K562 (cell line): ENCODE data around the gene ADK. TPM values are rescaled to one million over a fixed set of nuclear protein-coding genes. Genes with fewer than 3 reads are reported as not detected.
A peak's percentile ranks its signal among the peaks of the same experiment; 100 is the strongest.

ENCODE experiments used
- CBX2 ChIP-seq: fragments of 200-600 bp; sonication (generic); IDR thresholded peaks from one replicate; pipeline ENCODE4 v1.6.1; 2012; ENCODE audit warnings: mild to moderate bottlenecking, low read length, inconsistent platforms; ENCODE audit not compliant: insufficient read depth, poor library complexity, severe bottlenecking
- CHD1 ChIP-seq: fragments of 200-600 bp; sonication (generic); IDR thresholded peaks from one replicate; pipeline ENCODE4 v1.6.1; 2012; ENCODE audit warnings: mild to moderate bottlenecking, moderate library complexity, low read length, inconsistent platforms
- CREB1 ChIP-seq, 2 experiments: sonication (generic) in 1 of 2; formaldehyde crosslinking in 1 of 2; IDR thresholded peaks; 2 replicates each; pipeline versions ENCODE4 v1.6.1 to v1.8.0; 2012 to 2022; ENCODE audit warnings: inconsistent platforms in 1 of 2, mild to moderate bottlenecking in 1 of 2, missing genetic modification reagents in 1 of 2, moderate library complexity in 1 of 2
- CREM ChIP-seq: IDR thresholded peaks from 2 replicates; pipeline ENCODE4 v1.6.1; 2014; ENCODE audit warnings: antibody characterized with exemption, low read depth
- ETV1 ChIP-seq: fragments of 450-650 bp; conservative IDR thresholded peaks from 2 replicates; pipeline ENCODE4 v1.6.1; 2016; ENCODE audit warnings: missing genetic modification characterization, control low read depth, low read depth, missing compliant biosample characterization
- FOXO4 ChIP-seq: fragments of 450-650 bp; formaldehyde crosslinking; IDR thresholded peaks from 2 replicates; pipeline ENCODE4 v1.4.0; 2020; ENCODE audit warnings: mild to moderate bottlenecking, moderate library complexity
- HIVEP1 ChIP-seq: fragments of 250-450 bp; sonication (Bioruptor Pico); IDR thresholded peaks from 2 replicates; pipeline ENCODE4 v1.4.0; 2020; ENCODE audit warnings: mild to moderate bottlenecking
- IRF2 ChIP-seq: sonication (generic); formaldehyde crosslinking; IDR thresholded peaks from 2 replicates; pipeline ENCODE4 v1.8.1; 2022; ENCODE audit warnings: mild to moderate bottlenecking, missing genetic modification reagents
- KLF10 ChIP-seq: fragments of 250-450 bp; sonication (Bioruptor Pico); IDR thresholded peaks from 2 replicates; pipeline ENCODE4 v1.6.1; 2021; ENCODE audit warnings: matching md5 sums
- MAFF ChIP-seq: IDR thresholded peaks from 2 replicates; pipeline ENCODE4 v1.6.1; 2012; ENCODE audit warnings: low read length, improper control_type of control experiment
- MIER1 ChIP-seq: fragments of 450-650 bp; IDR thresholded peaks from 2 replicates; pipeline ENCODE4 v1.6.1; 2016; ENCODE audit warnings: antibody characterized with exemption, mild to moderate bottlenecking, low read depth
- NEUROD1 ChIP-seq: fragments of 150-350 bp; IDR thresholded peaks from 2 replicates; pipeline ENCODE4 v1.6.1; 2014; ENCODE audit warnings: borderline replicate concordance, low read length, low read depth; ENCODE audit not compliant: partially characterized antibody
- SRF ChIP-seq, 2 experiments: fragments of 250-450, 450-650 bp in 1 of 2; sonication (Bioruptor Pico) in 1 of 2; sonication (generic) in 1 of 2; formaldehyde crosslinking; IDR thresholded peaks; 2 replicates each; pipeline versions ENCODE4 v1.5.0 to v1.5.1; 2020 to 2022; ENCODE audit warnings: mild to moderate bottlenecking in 1 of 2, missing genetic modification reagents in 1 of 2
- STAT5A ChIP-seq: IDR thresholded peaks from 2 replicates; pipeline ENCODE4 v1.6.1; 2012; ENCODE audit warnings: low read length, inconsistent platforms, borderline replicate concordance
- ZBTB8A ChIP-seq: fragments of 450-650 bp; IDR thresholded peaks from 2 replicates; pipeline ENCODE4 v1.6.1; 2018; ENCODE audit warnings: mild to moderate bottlenecking, moderate library complexity; ENCODE audit not compliant: partially characterized antibody
- ZNF174 ChIP-seq: fragments of 250-450 bp; sonication (Bioruptor Pico); IDR thresholded peaks from 2 replicates; pipeline ENCODE4 v1.4.0; 2020; ENCODE audit warnings: mild to moderate bottlenecking
- polyA plus RNA-seq, 8 experiments: library from polyadenylated mRNA; depleted of rRNA in 4 of 8; stranded (reverse) in 5 of 8; unstranded in 3 of 8; fragments of >200 nt; fragmentation: Nextera tagmentation in 2 of 8; fragmentation: Illumina TruSeq in 1 of 8; extraction: Ambion mirVana in 2 of 8; extraction: Trizol in 1 of 8; gene quantifications; 2 replicates each; pipeline versions ENCODE4 v1.2.1 to v1.2.3, GENCODE V29; 2011 to 2014; ENCODE audit warnings: inconsistent platforms in 1 of 8, missing spikeins in 1 of 8
- total RNA-seq, 7 experiments: library from RNA; depleted of rRNA in 6 of 7; stranded (reverse); fragments of >200 nt in 6 of 7; fragmentation: Illumina TruSeq in 2 of 7; extraction: Trizol in 2 of 7; gene quantifications; 2 replicates each; pipeline versions ENCODE4 v1.2.1 to v1.2.3, GENCODE V29; 2011 to 2021; ENCODE audit warnings: low replicate concordance in 1 of 7
- TF ChIP-seq, protein P1 (sequence below): fragments of 450-650 bp; IDR thresholded peaks from 2 replicates; pipeline ENCODE4 v1.7.1; 2018; ENCODE audit warnings: mild to moderate bottlenecking, low read depth; ENCODE audit not compliant: partially characterized antibody
- TF ChIP-seq, protein P2 (sequence below): fragments of 250-450 bp; sonication (Bioruptor Pico); IDR thresholded peaks from 2 replicates; pipeline ENCODE4 v1.8.0; 2021; ENCODE audit warnings: moderate library complexity, mild to moderate bottlenecking, inconsistent platforms
- TF ChIP-seq, protein P3 (sequence below): sonication (generic); formaldehyde crosslinking; IDR thresholded peaks from 2 replicates; pipeline ENCODE4 v1.8.0; 2022; ENCODE audit warnings: mild to moderate bottlenecking, missing genetic modification reagents, borderline replicate concordance

ADK gene
- total and polyA plus RNA-seq, 9 of the 15 experiments (the other 6 are each of a cell fraction or from before 2014, with no cell fraction given), result 54.2 to 97.8 (median 73.6) TPM

DNA sequence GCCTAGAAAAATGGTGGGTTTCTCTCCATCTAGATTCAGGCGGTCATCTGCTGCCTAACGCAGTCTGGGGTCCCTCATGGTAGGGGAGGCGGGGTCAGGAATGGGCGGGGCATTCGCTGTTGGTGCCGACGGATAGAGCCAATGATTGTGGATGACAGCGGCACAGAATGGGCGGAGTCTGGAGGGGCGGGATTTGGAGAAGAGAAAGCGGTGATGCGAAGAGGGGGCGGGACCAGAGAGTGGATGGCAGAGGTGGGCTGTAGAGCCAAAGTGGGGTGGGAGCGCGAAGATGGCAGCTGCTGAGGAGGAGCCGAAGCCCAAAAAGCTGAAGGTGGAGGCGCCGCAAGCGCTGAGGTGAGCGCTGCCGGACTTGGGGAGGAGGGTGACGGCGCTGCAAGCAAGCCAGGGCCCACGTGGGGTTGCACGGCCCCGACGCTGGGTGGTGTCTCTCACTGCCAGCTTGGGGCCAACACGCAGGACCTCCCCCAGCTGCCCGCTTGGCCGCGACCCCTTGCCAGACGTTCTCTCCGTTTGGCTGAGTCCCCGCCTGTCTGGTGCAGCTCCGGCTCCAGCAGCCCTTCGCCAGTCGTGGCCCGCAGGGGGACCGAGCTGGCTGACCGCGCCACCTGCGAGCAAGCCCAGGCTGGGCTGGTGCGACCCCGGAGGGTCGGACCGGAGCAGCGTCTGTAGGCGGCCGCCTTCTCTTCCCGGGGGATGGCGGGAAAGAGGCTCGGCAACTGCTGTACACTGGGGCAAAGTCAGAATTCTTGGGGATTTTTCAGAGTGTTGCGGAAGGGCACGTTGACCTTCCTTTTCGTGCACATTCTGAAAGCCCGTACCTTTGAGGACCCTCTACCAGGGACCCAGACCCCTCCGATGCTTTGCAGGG lies at the start of gene ADK (continued):
- TF ChIP-seq, protein P1, sequence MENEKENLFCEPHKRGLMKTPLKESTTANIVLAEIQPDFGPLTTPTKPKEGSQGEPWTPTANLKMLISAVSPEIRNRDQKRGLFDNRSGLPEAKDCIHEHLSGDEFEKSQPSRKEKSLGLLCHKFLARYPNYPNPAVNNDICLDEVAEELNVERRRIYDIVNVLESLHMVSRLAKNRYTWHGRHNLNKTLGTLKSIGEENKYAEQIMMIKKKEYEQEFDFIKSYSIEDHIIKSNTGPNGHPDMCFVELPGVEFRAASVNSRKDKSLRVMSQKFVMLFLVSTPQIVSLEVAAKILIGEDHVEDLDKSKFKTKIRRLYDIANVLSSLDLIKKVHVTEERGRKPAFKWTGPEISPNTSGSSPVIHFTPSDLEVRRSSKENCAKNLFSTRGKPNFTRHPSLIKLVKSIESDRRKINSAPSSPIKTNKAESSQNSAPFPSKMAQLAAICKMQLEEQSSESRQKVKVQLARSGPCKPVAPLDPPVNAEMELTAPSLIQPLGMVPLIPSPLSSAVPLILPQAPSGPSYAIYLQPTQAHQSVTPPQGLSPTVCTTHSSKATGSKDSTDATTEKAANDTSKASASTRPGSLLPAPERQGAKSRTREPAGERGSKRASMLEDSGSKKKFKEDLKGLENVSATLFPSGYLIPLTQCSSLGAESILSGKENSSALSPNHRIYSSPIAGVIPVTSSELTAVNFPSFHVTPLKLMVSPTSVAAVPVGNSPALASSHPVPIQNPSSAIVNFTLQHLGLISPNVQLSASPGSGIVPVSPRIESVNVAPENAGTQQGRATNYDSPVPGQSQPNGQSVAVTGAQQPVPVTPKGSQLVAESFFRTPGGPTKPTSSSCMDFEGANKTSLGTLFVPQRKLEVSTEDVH, result peak; percentile 70
- 0 out of 4 replicates have a peak, but pooled peaks of 1 of the 2 experiments have one; percentile 36 for TF ChIP-seq SRF (CRISPR knock-in tag; IDR thresholded peaks at IDR 0.05)
- TF ChIP-seq CBX2, result no peak
- TF ChIP-seq MIER1, result no peak
- TF ChIP-seq MAFF, result no peak
- TF ChIP-seq CHD1, result peak; percentile 91
- TF ChIP-seq HIVEP1 (CRISPR knock-in tag), result no peak
- TF ChIP-seq STAT5A, result no peak
- no peak for TF ChIP-seq ETV1 (tag)
- TF ChIP-seq, protein P2, sequence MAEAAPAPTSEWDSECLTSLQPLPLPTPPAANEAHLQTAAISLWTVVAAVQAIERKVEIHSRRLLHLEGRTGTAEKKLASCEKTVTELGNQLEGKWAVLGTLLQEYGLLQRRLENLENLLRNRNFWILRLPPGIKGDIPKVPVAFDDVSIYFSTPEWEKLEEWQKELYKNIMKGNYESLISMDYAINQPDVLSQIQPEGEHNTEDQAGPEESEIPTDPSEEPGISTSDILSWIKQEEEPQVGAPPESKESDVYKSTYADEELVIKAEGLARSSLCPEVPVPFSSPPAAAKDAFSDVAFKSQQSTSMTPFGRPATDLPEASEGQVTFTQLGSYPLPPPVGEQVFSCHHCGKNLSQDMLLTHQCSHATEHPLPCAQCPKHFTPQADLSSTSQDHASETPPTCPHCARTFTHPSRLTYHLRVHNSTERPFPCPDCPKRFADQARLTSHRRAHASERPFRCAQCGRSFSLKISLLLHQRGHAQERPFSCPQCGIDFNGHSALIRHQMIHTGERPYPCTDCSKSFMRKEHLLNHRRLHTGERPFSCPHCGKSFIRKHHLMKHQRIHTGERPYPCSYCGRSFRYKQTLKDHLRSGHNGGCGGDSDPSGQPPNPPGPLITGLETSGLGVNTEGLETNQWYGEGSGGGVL, result no peak
- no peak for TF ChIP-seq KLF10 (CRISPR knock-in tag)
- TF ChIP-seq CREM, result peak; percentile 45; the same call in 1 of the 2 replicates
- TF ChIP-seq NEUROD1, result peak; percentile 51
- TF ChIP-seq, protein P3, sequence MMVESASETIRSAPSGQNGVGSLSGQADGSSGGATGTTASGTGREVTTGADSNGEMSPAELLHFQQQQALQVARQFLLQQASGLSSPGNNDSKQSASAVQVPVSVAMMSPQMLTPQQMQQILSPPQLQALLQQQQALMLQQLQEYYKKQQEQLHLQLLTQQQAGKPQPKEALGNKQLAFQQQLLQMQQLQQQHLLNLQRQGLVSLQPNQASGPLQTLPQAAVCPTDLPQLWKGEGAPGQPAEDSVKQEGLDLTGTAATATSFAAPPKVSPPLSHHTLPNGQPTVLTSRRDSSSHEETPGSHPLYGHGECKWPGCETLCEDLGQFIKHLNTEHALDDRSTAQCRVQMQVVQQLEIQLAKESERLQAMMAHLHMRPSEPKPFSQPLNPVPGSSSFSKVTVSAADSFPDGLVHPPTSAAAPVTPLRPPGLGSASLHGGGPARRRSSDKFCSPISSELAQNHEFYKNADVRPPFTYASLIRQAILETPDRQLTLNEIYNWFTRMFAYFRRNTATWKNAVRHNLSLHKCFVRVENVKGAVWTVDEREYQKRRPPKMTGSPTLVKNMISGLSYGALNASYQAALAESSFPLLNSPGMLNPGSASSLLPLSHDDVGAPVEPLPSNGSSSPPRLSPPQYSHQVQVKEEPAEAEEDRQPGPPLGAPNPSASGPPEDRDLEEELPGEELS, result peak; percentile 96
- no peak for TF ChIP-seq ZBTB8A
- TF ChIP-seq IRF2 (CRISPR knock-in tag), result no peak
- no peak for TF ChIP-seq FOXO4 (CRISPR knock-in tag)
- no peak for TF ChIP-seq ZNF174 (CRISPR knock-in tag)
- TF ChIP-seq CREB1 (IDR thresholded peaks at IDR 0.05), result no peak
- peak; percentile 57 for TF ChIP-seq CREB1 (CRISPR knock-in tag; IDR thresholded peaks at IDR 0.05)
